DND-41 (cell line): ENCODE measurements around the gene TTYH3.

Experiments used
- EZH2 ChIP-seq: IDR thresholded peaks from 3 replicates; pipeline ENCODE4 v1.6.1; 2012; ENCODE audit warnings: borderline replicate concordance, low read depth, mild to moderate bottlenecking, moderate library complexity, low read length, inconsistent platforms; ENCODE audit not compliant: severe bottlenecking
- TF ChIP-seq, protein P1 (sequence below): IDR thresholded peaks from 2 replicates; pipeline ENCODE4 v1.5.1; 2012; ENCODE audit warnings: borderline replicate concordance, low read length, moderate library complexity, mild to moderate bottlenecking; ENCODE audit not compliant: poor library complexity, severe bottlenecking; ENCODE audit errors: extremely low read depth

DNA sequence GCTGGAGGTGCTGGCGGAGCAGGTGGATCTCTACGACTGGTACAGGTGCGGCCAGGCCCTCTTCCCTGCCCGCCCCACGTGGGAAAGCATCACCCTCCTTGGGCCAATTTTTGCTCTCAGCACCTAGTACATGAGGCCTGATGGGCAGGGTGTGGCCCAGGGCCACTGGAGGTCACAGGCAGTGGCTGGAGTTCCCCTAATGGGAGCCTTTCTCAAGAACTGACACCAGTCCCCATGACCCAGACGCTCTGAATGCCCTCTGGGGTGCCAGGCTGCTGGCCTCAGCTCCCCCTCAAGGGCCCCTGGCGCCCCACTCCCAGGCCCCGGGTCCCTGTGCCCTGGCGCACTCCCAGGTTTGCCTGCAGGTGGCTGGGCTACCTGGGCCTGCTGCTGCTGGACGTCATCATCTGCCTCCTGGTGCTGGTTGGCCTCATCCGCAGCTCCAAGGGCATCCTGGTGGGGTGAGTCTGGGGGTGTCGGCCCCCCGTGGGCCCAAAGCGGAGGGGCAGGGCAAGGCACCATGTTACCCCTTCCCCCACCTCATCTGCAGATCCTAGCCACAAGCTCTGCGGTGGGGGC, 15.9 kb downstream of the TTYH3 start:
- TF ChIP-seq, protein P1, sequence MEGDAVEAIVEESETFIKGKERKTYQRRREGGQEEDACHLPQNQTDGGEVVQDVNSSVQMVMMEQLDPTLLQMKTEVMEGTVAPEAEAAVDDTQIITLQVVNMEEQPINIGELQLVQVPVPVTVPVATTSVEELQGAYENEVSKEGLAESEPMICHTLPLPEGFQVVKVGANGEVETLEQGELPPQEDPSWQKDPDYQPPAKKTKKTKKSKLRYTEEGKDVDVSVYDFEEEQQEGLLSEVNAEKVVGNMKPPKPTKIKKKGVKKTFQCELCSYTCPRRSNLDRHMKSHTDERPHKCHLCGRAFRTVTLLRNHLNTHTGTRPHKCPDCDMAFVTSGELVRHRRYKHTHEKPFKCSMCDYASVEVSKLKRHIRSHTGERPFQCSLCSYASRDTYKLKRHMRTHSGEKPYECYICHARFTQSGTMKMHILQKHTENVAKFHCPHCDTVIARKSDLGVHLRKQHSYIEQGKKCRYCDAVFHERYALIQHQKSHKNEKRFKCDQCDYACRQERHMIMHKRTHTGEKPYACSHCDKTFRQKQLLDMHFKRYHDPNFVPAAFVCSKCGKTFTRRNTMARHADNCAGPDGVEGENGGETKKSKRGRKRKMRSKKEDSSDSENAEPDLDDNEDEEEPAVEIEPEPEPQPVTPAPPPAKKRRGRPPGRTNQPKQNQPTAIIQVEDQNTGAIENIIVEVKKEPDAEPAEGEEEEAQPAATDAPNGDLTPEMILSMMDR = no peak
- no peak for TF ChIP-seq EZH2
